GM19043 (cell line): ENCODE data around the gene APOLD1.
"Not testable (repeated sequence)": the region's sequence is repeated elsewhere in the genome, so short reads cannot be mapped to it uniquely, and the experiment has no call there.

Experiments
- ATAC-seq: cut with Tn5 transposase; IDR thresholded peaks from one replicate; pipeline ENCODE4 v1.9.1; 2021; ENCODE audit warnings: low read depth; ENCODE audit not compliant: unreplicated experiment

APOLD1 gene

GRCh38 chr12:12806784-12807516, 21.5 kb downstream of the APOLD1 start:
- no peak for ATAC-seq

- not testable (repeated sequence) for ATAC-seq
Observed at GRCh38 chr12:12807517-12807903, 22.1 kb downstream of the APOLD1 start.

- ATAC-seq: peak; percentile 55
Observed at GRCh38 chr12:12807970-12808702, 22.7 kb downstream of the APOLD1 start.

DNA sequence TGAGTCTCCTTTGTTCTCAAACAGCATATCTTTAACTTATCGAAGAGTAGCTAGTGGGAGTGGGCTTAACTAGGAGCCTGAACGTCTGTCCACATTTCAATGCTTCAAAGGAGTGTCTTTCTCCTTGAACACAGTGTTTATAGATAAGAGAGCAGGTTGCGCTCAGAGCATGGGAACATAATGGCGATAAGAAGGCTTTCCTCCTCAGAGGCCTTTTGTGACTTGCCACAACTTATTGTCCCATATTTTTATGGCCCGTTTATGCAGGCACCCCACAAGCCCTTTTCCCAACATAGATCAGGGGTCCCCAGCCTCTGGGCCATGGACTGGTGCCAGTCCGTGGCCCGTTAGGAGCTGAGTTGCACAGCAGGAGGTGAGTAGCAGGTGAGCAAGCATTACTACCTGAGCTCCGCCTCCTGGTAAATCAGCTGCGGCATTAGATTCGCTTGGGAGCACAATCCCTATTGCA, 25.1 kb downstream of the APOLD1 start:
- no peak for ATAC-seq

- no peak for ATAC-seq
Observed at GRCh38 chr12:12811343-12811742, 25.9 kb downstream of the APOLD1 start.

GRCh38 chr12:12812174-12812573, 26.7 kb downstream of the APOLD1 start:
- no peak for ATAC-seq

- no peak for ATAC-seq
Observed at GRCh38 chr12:12812618-12813119, 27.2 kb downstream of the APOLD1 start.

- peak; percentile 60 for ATAC-seq
Observed at GRCh38 chr12:12813120-12814101, 28.0 kb downstream of the APOLD1 start, which contains the start of gene DDX47. Gene DDX47 (plus strand): TSS chr12:12813346. CDS start chr12:12813368, 22 bp downstream.

DNA sequence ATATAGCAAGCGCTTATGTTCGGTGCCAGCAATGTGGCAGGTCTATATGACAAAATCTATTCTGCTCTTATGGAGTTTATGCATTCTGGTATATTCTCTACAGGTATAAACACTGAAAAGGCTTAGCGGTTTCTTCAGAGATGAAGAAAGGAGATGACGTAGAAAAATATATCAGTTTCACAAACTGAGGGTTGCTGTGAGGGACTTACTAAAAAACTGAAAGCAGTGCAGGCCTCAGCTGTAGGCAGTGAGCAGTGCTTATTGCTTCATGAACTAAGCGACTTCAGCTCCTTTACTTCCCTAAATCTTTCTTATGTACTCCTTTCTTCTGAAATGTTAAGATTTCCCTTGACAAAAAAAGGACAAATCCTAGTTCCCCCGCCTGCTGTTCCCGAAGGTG, 32.2 kb downstream of the APOLD1 start:
- peak; percentile 37 for ATAC-seq

DNA sequence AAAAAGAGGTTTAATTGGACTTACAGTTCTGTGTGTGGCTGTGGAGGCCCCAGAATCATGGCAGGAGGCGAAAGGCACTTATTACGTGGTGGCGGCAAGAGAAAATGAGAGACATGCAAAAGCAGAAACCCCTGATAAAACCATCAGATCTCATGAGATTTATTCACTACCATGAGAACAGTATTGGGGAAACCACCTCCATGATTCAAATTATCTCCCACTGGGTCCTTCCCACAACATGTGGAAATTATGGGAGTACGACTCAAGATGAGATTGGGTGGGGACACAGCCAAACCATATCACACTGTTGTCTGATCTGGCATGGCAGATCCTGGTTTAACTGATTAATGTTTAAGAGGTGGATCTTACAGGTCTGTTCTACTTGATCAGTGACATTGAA, 33.2 kb downstream of the APOLD1 start:
- ATAC-seq: no peak

GRCh38 chr12:12819221-12819620, 33.8 kb downstream of the APOLD1 start:
- no peak for ATAC-seq

GRCh38 chr12:12819752-12820311, 34.4 kb downstream of the APOLD1 start:
- ATAC-seq: no peak

DNA sequence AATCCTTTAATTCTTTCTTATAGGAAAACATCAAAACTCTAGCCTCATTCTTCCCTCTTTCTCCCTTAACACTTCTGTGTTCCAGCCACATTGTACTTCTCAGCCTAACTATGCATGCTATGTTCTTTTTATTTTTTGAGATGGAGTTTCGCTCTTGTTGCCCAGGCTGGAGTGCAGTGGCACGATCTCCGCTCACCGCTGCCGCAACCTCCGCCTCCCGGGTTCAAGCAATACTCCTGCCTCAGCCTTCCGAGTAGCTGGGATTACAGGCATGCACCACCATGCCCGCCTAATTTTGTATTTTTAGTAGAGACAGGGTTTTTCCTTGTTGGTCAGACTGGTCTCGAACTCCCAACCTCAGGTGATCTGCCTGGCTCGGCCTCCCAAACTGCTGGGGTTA, 34.9 kb downstream of the APOLD1 start:
- ATAC-seq: not testable (repeated sequence)

GRCh38 chr12:12821975-12822374, 36.5 kb downstream of the APOLD1 start:
- ATAC-seq: peak; percentile 60

DNA sequence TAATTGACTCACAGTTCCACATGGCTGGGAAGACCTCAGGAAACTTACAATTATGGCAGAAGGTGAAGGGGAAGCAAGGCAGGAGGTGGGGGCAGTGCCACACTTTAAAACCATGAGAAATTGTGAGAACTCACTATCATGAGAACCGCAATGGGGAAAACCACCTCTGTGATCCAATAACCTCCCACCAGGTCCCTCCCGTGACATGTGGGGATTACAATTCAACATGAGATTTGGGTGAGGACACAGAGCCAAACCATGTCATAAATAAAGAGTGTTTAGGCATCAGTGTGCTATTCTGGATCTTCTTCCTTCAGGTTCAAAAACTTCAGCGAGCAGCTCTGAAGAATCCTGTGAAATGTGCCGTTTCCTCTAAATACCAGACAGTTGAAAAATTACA, 37.4 kb downstream of the APOLD1 start:
- no peak for ATAC-seq

GRCh38 chr12:12823300-12823699, 37.8 kb downstream of the APOLD1 start:
- ATAC-seq: no peak

- no peak for ATAC-seq
Observed at GRCh38 chr12:12823811-12824210, 38.4 kb downstream of the APOLD1 start.

DNA sequence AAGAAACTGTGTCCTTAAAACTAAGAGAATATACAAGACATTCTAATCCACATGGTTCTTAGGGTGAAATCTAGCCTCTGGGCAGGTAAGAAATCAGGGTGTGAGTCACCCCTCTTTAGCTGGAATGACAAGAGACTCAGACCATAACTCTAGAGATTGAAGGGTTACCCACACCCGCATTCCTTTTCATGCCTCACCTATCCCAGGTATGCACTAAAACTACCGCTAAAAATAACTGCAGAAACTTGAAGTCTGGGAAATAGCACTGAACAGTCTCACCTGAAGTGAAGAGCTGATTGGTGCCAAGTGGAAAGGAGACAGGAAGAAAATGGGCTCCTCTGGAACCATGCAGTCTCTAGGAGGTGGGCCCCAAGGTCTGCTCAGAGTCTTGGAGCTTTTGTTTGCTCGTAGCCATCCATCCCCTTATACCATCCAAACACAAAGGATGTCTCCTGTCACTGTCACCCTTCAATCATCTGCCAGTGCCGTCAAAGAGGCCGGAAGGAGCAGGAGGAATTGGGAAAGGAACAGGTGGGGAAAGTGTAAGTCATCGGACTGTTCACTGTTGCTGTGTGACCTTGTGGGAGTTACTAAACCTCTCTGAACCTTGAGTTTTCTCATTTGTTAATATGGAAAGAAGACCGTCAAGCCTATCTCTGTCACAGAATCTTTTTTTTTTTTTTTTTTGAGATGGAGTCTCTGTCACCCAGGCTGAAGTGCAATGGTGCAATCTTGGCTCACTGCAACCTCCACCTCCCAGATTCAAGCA, 50.1 kb downstream of the APOLD1 start:
- no peak for ATAC-seq

DNA sequence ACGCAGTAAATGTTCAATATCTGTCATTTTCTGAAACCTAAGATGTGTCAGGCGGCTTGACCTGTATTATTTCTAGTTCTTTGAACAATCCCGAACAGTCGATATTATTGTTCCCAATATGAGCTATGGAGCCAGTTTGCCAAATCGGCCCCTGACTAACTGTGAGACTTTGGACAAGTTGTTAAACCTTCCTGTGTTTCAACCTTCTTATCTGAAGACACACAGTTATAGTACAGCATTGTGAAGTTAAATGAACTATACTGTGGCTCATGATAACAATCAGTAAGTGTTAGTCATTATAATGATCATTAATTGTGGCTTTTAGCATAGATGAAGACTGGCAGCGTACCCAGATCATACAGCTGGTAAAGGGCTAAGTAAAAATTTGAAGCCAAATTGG, 51.1 kb downstream of the APOLD1 start:
- ATAC-seq: no peak
